GM19463 (cell line): Measurements from ENCODE around the gene DPY30.
A peak's percentile ranks its signal among the peaks of the same experiment; 100 is the strongest.
"Not testable (repeated sequence)": the region's sequence is repeated elsewhere in the genome, so short reads cannot be mapped to it uniquely, and the experiment has no call there.

Experiments
- ATAC-seq: cut with Tn5 transposase; IDR thresholded peaks from one replicate; pipeline ENCODE4 v1.9.1; 2021; ENCODE audit warnings: mild to moderate bottlenecking, moderate library complexity; ENCODE audit not compliant: unreplicated experiment

DPY30 gene

GRCh38 chr2:32039447-32040219, at the start of gene DPY30:
DPY30 (minus strand) TSS chr2:32039805; CDS start chr2:32039456, 349 bp downstream.
- peak; percentile 91 for ATAC-seq

GRCh38 chr2:32074134-32074506, 34.5 kb upstream of the DPY30 start:
- ATAC-seq = no peak

- ATAC-seq = no peak
Observed at GRCh38 chr2:32067549-32067948, 27.9 kb upstream of the DPY30 start.

- ATAC-seq = no peak
Observed at GRCh38 chr2:32064713-32065112, 25.1 kb upstream of the DPY30 start.

- ATAC-seq = no peak
Observed at GRCh38 chr2:32064021-32064601, 24.5 kb upstream of the DPY30 start.

GRCh38 chr2:32063310-32064020, 23.9 kb upstream of the DPY30 start, which contains the start of gene SPAST:
SPAST (plus strand) TSS chr2:32063556; CDS start chr2:32063832, 276 bp downstream.
- peak; percentile 96 for ATAC-seq

GRCh38 chr2:32061973-32062861, 22.6 kb upstream of the DPY30 start:
- ATAC-seq = no peak

- no peak for ATAC-seq
Observed at GRCh38 chr2:32061430-32061829, 21.8 kb upstream of the DPY30 start.

GRCh38 chr2:32060266-32060665, 20.7 kb upstream of the DPY30 start:
- ATAC-seq = no peak

- ATAC-seq = no peak
Observed at GRCh38 chr2:32058130-32058529, 18.5 kb upstream of the DPY30 start.

- not testable (repeated sequence) for ATAC-seq
Observed at GRCh38 chr2:32054583-32054982, 15.0 kb upstream of the DPY30 start.

GRCh38 chr2:32051836-32052439, 12.3 kb upstream of the DPY30 start:
- no peak for ATAC-seq

- no peak for ATAC-seq
Observed at GRCh38 chr2:32043561-32043960, 4.0 kb upstream of the DPY30 start.

GRCh38 chr2:32034198-32034887, 5.3 kb downstream of the DPY30 start:
- ATAC-seq = not testable (repeated sequence)

- ATAC-seq = not testable (repeated sequence)
Observed at GRCh38 chr2:32018789-32019482, 20.7 kb downstream of the DPY30 start.

- ATAC-seq = no peak
Observed at GRCh38 chr2:32012872-32013271, 26.7 kb downstream of the DPY30 start.

- ATAC-seq = no peak
Observed at GRCh38 chr2:32011485-32011960, 28.1 kb downstream of the DPY30 start.

GRCh38 chr2:32010670-32011484, 28.7 kb downstream of the DPY30 start, which contains the start of gene MEMO1:
MEMO1 (minus strand) TSS chr2:32011008; CDS start chr2:32010247, 761 bp downstream.
- ATAC-seq = peak; percentile 60
